ENCODE results near the gene HDHD5.

Gene HDHD5

GRCh38 chr22:17119481-17120202 lies 39.4 kb downstream of the HDHD5 start:
- TF ChIP-seq CTCF (IDR thresholded peaks at IDR 0.05; ENCODE audit: low read depth, low read length), result no peak; the same call in none of the 2 replicates
- DNase-seq (ENCODE audit: extremely low read depth, low read depth), result no peak

- DNase-seq (ENCODE audit: extremely low read depth, low read depth), result no peak
- no peak for TF ChIP-seq CTCF (IDR thresholded peaks at IDR 0.05; ENCODE audit: low read depth, low read length)
These were observed 40.7 kb downstream of the HDHD5 start for GRCh38 chr22:17118342-17118741.

DNA sequence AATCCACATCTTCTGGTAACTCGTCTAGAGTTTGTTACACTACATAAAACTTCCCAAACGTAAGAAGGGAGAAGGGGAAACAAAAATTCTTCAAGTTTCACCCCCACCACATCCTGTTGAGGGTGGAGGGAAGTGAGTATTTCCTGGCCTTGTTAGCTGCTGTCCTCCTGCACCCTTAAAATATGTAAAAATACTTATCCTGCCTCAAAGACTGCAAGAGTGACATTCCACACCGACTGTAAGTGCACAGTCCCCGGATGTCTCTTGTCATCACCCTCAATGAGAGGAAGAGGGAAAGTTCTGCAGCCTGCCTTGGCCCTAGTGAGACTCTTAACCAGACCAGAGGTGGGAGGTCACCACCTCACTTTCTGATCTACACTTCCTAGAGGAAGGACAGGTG lies 41.2 kb downstream of the HDHD5 start:
- TF ChIP-seq CTCF (IDR thresholded peaks at IDR 0.05; ENCODE audit: low read depth, low read length), result no peak
- DNase-seq (ENCODE audit: extremely low read depth, low read depth), result no peak

DNA sequence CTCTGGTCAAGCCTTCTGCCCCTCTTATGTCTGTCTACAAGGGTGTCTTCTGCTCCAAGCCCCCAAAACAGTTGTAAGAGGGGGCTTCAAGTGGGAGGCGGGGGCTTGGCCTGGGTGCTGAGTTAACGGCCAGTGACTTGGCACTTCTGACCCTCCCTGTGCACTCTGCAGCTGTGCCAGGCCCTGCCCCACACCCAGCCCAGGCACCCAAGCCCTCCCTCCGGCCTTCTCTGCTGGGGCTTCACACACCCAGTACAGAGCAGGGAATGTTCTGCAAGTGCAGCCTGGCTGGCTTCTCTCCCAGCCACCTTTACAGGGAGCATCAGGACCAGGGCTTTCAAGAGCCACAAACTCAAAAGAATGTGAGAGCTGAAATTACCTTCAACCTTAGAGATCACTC lies 41.7 kb downstream of the HDHD5 start:
- DNase-seq (ENCODE audit: extremely low read depth, low read depth), result no peak
- TF ChIP-seq CTCF (IDR thresholded peaks at IDR 0.05; ENCODE audit: low read depth, low read length), result no peak

GRCh38 chr22:17116572-17117330 lies 42.3 kb downstream of the HDHD5 start:
- no peak for TF ChIP-seq CTCF (IDR thresholded peaks at IDR 0.05; ENCODE audit: low read depth, low read length)
- no peak for DNase-seq (ENCODE audit: extremely low read depth, low read depth)

DNA sequence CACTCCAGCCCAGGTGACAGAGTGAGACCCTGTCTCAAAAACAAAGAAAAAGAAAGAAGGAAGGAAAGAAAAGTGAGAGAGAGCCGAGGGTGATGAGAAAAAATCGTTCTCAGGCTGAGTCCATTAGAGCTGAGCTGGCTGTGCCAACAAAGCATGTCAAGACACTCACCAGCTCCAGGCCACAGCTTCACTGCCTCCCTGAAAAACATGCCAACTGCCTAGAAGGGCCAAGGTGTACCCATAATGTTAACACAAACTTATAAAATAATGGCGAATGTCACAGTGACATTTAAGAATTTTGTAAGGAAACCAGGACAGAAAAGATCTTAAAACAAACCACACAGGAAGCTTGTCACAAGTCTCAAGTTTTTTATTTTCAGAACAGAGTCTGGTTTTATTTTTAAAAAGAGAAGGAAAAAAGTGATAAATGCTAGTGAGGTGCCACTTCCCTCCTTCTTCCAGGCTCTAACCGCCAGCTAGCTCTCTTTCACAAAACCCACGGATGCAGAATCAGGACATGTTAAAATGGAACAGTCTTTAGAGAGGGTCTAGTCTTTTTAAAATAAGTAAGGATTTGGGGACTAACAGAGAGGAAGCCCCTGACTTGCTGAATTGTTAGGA lies 43.0 kb downstream of the HDHD5 start:
- DNase-seq (ENCODE audit: extremely low read depth, low read depth), result no peak
- TF ChIP-seq CTCF (IDR thresholded peaks at IDR 0.05; ENCODE audit: low read depth, low read length), result no peak

DNA sequence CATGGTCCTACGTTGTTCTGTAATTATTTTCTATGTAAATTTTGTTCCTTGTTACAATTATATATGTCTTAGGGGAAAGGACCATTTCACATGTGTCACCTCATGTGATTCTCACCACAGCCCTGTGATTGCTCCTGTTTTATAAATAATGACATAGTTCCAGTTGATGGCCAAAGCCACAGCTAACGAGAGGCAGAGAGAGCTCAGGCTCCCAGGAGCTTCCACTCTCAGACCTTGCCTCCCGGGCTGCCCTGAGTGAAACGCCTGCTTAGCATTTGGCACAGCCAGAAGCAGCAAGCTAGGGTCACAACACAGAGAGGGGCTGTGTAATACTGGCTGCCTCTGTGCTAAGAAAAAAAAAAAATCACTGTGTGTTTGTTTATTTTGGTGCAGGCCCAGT lies 43.8 kb downstream of the HDHD5 start:
- no peak for TF ChIP-seq CTCF (IDR thresholded peaks at IDR 0.05; ENCODE audit: low read depth, low read length)
- no peak for DNase-seq (ENCODE audit: extremely low read depth, low read depth)
